ENCODE results near the gene SPRR2F. TPM values are rescaled to one million over a fixed set of nuclear protein-coding genes. Genes with fewer than 3 reads are reported as not detected.
"Not testable (repeated sequence)": the region's sequence is repeated elsewhere in the genome, so short reads cannot be mapped to it uniquely, and the experiment has no call there.

Gene SPRR2F
- total and polyA plus RNA-seq, 2 experiments from 2014 or later, result 0.44 TPM; not detected in 1

- DNase-seq (ENCODE audit: low spot score) (peak; percentile 55), ATAC-seq (peak; percentile 74)
- not testable (repeated sequence) for H3K79me2 ChIP-seq (replicated peaks; ENCODE audit: insufficient read depth); H3K4me3 ChIP-seq; H3K36me3 ChIP-seq (ENCODE audit: insufficient read depth); H3K27me3 ChIP-seq (ENCODE audit: insufficient read depth); H2AFZ ChIP-seq; H3F3A ChIP-seq (replicated peaks; ENCODE audit: low read depth); H3K27me3 Mint-ChIP-seq (ENCODE audit: insufficient read depth, low read depth, poor library complexity); H3K9me2 ChIP-seq (ENCODE audit: insufficient read depth); H4K20me1 ChIP-seq (replicated peaks; ENCODE audit: insufficient read depth)
- peak overlapping the region; percentile 36 for H3K4me2 ChIP-seq
- peaks cover 40% of the 10 kb centered on the region for H3K36me3 Mint-ChIP-seq (ENCODE audit: low read depth)
- H3K4me1 Mint-ChIP-seq, result peaks cover 51% of the 10 kb centered on the region
- peak overlapping the region; percentile 99 for H3K27ac ChIP-seq (ENCODE audit: low read depth)
- peak overlapping the region; percentile 99 for H3K27ac Mint-ChIP-seq
- H3K9me3 Mint-ChIP-seq, result peaks cover 44% of the 10 kb centered on the region
- H3K4me1 ChIP-seq (ENCODE audit: insufficient read depth), result peaks cover 13% of the 10 kb centered on the region
- H3K4me3 Mint-ChIP-seq, result 0 out of 3 replicates have a peak overlapping the region, but pooled peaks have one; percentile 15
- peak; percentile 59; the same call in 1 of the 2 replicates for TF ChIP-seq NANOG (IDR thresholded peaks at IDR 0.05; ENCODE audit: borderline replicate concordance)
Observed at GRCh38 chr1:153123793-153124192, 10.5 kb upstream of the SPRR2F start.

GRCh38 chr1:153122831-153123421, 9.6 kb upstream of the SPRR2F start:
- peak; percentile 95 for ATAC-seq
- H2AFZ ChIP-seq, result no peak overlapping the region
- no peaks in the 10 kb centered on the region for H3K79me2 ChIP-seq (replicated peaks; ENCODE audit: insufficient read depth)
- H3K4me2 ChIP-seq, result peak overlapping the region; percentile 69
- no peaks in the 10 kb centered on the region for H3K27me3 Mint-ChIP-seq (ENCODE audit: insufficient read depth, low read depth, poor library complexity)
- no peaks in the 10 kb centered on the region for H4K20me1 ChIP-seq (replicated peaks; ENCODE audit: insufficient read depth)
- H3K4me3 Mint-ChIP-seq, result peak overlapping the region; percentile 50
- no peaks in the 10 kb centered on the region for H3K27me3 ChIP-seq (ENCODE audit: insufficient read depth)
- H3K4me3 ChIP-seq, result peak overlapping the region; percentile 36
- 0 out of 2 replicates have a peak, but pooled peaks cover 3% of the 10 kb centered on the region for H3F3A ChIP-seq (replicated peaks; ENCODE audit: low read depth)
- peaks cover 4% of the 10 kb centered on the region; the same call in 1 of the 2 replicates for H3K36me3 ChIP-seq (ENCODE audit: insufficient read depth)
- peaks cover 44% of the 10 kb centered on the region for H3K9me3 Mint-ChIP-seq
- peak; percentile 94 for DNase-seq (ENCODE audit: low spot score)
- peaks cover 40% of the 10 kb centered on the region for H3K36me3 Mint-ChIP-seq (ENCODE audit: low read depth)
- 0 out of 2 replicates have a peak, but pooled peaks cover 3% of the 10 kb centered on the region for H3K9me2 ChIP-seq (ENCODE audit: insufficient read depth)
- TF ChIP-seq ZNF462 (CRISPR knock-in tag; IDR thresholded peaks at IDR 0.05) (peak; percentile 47; the same call in 1 of the 2 replicates), POLR2AphosphoS5 (IDR thresholded peaks at IDR 0.05; ENCODE audit: low read depth) (peak; percentile 58; the same call in 1 of the 2 replicates), ZNF114 (CRISPR knock-in tag; IDR thresholded peaks at IDR 0.05) (0 out of 2 replicates have a peak, but pooled peaks have one; percentile 34), NANOG (IDR thresholded peaks at IDR 0.05; ENCODE audit: borderline replicate concordance) (peak; percentile 47; the same call in 1 of the 2 replicates), ETS1 (IDR thresholded peaks at IDR 0.05) (peak; percentile 18; the same call in 1 of the 2 replicates), EZH2 (IDR thresholded peaks at IDR 0.05; ENCODE audit: low read depth, unreplicated experiment) (no peak)
- peak overlapping the region; percentile 99 for H3K27ac Mint-ChIP-seq
- peaks cover 49% of the 10 kb centered on the region for H3K4me1 Mint-ChIP-seq
- peak overlapping the region; percentile 99 for H3K27ac ChIP-seq (ENCODE audit: low read depth)
- peaks cover 11% of the 10 kb centered on the region for H3K4me1 ChIP-seq (ENCODE audit: insufficient read depth)

Data from GM23338 (cell line).